PC-9 (cell line): ENCODE results near the gene NIPAL1. TPM values are rescaled to one million over a fixed set of nuclear protein-coding genes. Genes with fewer than 3 reads are reported as not detected.

ENCODE experiments used
- BruUV-seq: library from RNA; stranded (reverse); fragments of 400-500 nt; replicated peaks from 2 replicates; lab custom pipeline; 2021; lab: Mats Ljungman, UMichigan
- CTCF ChIA-PET: fragments of 300-600 bp; sonication (Branson Sonifier 250); formaldehyde crosslinking; loops from one replicate; lab custom pipeline; 2022; ENCODE audit warnings: antibody characterized with exemption; lab: Charles Lee
- POLR2A ChIA-PET: fragments of 300-600 bp; sonication (Branson Sonifier 250); formaldehyde crosslinking; loops from one replicate; lab custom pipeline; 2022; ENCODE audit warnings: antibody characterized with exemption; ENCODE audit not compliant: unreplicated experiment; lab: Charles Lee
- DNase-seq, 2 experiments: peaks; one replicate each; pipeline versions ENCODE4 v3.0.0 to v3.0.0-alpha.2; 2015 to 2022; ENCODE audit warnings: mixed read lengths in 1 of 2
- H2AFZ ChIP-seq: fragments of 200-600 bp; sonication (generic); 2 replicates; pipeline ENCODE4 v1.8.1; 2017; ENCODE audit warnings: antibody characterized with exemption
- H3F3A ChIP-seq: fragments of 200-600 bp; sonication (generic); 2 replicates; pipeline ENCODE4 v1.8.1; 2017; ENCODE audit warnings: antibody characterized with exemption, mild to moderate bottlenecking, low read depth; ENCODE audit not compliant: insufficient read depth
- H3K27ac ChIP-seq: fragments of 200-600 bp; sonication (generic); 2 replicates; pipeline ENCODE4 v1.6.1; 2016; ENCODE audit warnings: mixed run types
- H3K27me3 ChIP-seq: fragments of 200-600 bp; sonication (generic); 2 replicates; pipeline ENCODE4 v1.6.1; 2016; ENCODE audit warnings: low read depth, mixed run types; ENCODE audit not compliant: insufficient read depth
- H3K36me3 ChIP-seq: fragments of 200-600 bp; sonication (generic); 2 replicates; pipeline ENCODE4 v1.6.1; 2016; ENCODE audit warnings: low read depth, mixed run types
- H3K4me1 ChIP-seq: fragments of 200-600 bp; sonication (generic); replicated peaks from 2 replicates; pipeline ENCODE4 v1.6.1; 2016; ENCODE audit warnings: mixed run types; ENCODE audit not compliant: insufficient read depth
- H3K4me2 ChIP-seq: fragments of 200-600 bp; sonication (generic); 2 replicates; pipeline ENCODE4 v1.6.1; 2017; ENCODE audit warnings: mixed run types
- H3K4me3 ChIP-seq: fragments of 200-600 bp; sonication (generic); 2 replicates; pipeline ENCODE4 v1.6.1; 2016; ENCODE audit warnings: mixed run types
- H3K79me2 ChIP-seq: fragments of 200-600 bp; sonication (generic); 2 replicates; pipeline ENCODE4 v1.6.1; 2017; ENCODE audit warnings: low read depth, mixed run types
- H3K9me2 ChIP-seq: fragments of 200-600 bp; sonication (generic); 2 replicates; pipeline ENCODE4 v1.8.1; 2017; ENCODE audit warnings: mild to moderate bottlenecking; ENCODE audit not compliant: insufficient read depth
- H3K9me3 ChIP-seq: fragments of 200-600 bp; sonication (generic); 2 replicates; pipeline ENCODE4 v1.8.1; 2016; ENCODE audit warnings: low read depth; ENCODE audit not compliant: insufficient read depth
- H4K20me1 ChIP-seq: fragments of 200-600 bp; sonication (generic); 2 replicates; pipeline ENCODE4 v1.8.1; 2017; ENCODE audit not compliant: insufficient read depth
- EZH2 ChIP-seq: fragments of 200-600 bp; sonication (generic); IDR thresholded peaks from 2 replicates; pipeline ENCODE4 v1.8.0; 2017; ENCODE audit warnings: antibody characterized with exemption, low read depth
- intact Hi-C: fragments of 100-400 bp; cut with micrococcal nuclease; formaldehyde crosslinking; loops from one replicate; pipeline ENCODE4 v1.10.0; 2022; ENCODE audit not compliant: unreplicated experiment
- total RNA-seq: library from RNA; stranded (reverse); gene quantifications from 2 replicates; pipeline ENCODE4 v1.2.3, GENCODE V29; 2021
- TF ChIP-seq, protein P1 (sequence below): fragments of 200-600 bp; sonication (generic); conservative IDR thresholded peaks from 2 replicates; pipeline ENCODE4 v1.6.1; 2017; ENCODE audit warnings: mixed run types, antibody characterized with exemption, mild to moderate bottlenecking, moderate library complexity

Gene NIPAL1
- total RNA-seq, 1 experiment from 2014 or later = 8.2 TPM

DNA sequence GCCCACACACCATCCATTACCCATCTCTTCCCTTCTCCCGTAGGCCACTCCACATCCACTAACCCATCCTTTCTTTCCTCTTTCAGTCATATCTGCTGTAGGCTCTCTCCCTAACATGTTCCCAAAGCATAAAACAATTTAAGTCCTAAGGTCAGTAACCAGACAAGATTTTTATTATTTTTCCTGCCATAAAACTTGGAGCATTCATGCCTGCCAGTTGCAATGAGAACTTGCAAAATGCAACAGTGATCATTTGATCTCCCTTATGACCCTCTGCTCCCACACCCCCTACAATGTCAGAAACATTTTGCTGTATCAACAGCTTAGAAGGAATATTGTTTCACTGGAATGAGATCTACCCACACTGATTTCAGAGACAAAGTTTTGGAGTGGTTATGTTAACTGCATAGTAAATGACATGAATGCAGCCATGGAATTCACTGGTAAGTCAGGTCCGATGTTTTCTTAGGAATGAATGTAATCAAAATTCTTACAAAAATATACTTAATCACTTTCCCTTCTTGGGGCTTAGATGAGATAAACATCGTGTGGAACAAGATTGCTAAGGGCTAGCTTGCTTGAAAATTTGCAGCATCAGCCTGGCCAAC is 5.7 kb downstream of the NIPAL1 start:
- no peak for DNase-seq
- intact Hi-C loops = no loop called here
- Histone ChIP-seq H3K9me3 (no peaks in the 10 kb centered on the region), H3K9me2 (no peaks in the 10 kb centered on the region), H3K4me1 (peaks cover 10% of the 10 kb centered on the region; the same call in 1 of the 2 replicates), H3K36me3 (peaks cover 34% of the 10 kb centered on the region), H3K27ac (no peak overlapping the region), H2AFZ (no peak overlapping the region), H3K4me2 (no peak overlapping the region), H3K27me3 (no peaks in the 10 kb centered on the region), H4K20me1 (no peaks in the 10 kb centered on the region), H3K4me3 (no peak overlapping the region), H3F3A (peaks cover 2% of the 10 kb centered on the region), H3K79me2 (peaks cover 32% of the 10 kb centered on the region)
- ChIA-PET CTCF (no interaction called here), POLR2A (interaction anchor here (0.6 kb wide), 1 partner anchor 27 kb away, joined by 9 read pairs; no protein-coding TSS in a partner anchor)
- BruUV-seq = no TSS peak
- no peak for TF ChIP-seq EZH2
- TF ChIP-seq, protein P1, sequence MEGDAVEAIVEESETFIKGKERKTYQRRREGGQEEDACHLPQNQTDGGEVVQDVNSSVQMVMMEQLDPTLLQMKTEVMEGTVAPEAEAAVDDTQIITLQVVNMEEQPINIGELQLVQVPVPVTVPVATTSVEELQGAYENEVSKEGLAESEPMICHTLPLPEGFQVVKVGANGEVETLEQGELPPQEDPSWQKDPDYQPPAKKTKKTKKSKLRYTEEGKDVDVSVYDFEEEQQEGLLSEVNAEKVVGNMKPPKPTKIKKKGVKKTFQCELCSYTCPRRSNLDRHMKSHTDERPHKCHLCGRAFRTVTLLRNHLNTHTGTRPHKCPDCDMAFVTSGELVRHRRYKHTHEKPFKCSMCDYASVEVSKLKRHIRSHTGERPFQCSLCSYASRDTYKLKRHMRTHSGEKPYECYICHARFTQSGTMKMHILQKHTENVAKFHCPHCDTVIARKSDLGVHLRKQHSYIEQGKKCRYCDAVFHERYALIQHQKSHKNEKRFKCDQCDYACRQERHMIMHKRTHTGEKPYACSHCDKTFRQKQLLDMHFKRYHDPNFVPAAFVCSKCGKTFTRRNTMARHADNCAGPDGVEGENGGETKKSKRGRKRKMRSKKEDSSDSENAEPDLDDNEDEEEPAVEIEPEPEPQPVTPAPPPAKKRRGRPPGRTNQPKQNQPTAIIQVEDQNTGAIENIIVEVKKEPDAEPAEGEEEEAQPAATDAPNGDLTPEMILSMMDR = no peak

DNA sequence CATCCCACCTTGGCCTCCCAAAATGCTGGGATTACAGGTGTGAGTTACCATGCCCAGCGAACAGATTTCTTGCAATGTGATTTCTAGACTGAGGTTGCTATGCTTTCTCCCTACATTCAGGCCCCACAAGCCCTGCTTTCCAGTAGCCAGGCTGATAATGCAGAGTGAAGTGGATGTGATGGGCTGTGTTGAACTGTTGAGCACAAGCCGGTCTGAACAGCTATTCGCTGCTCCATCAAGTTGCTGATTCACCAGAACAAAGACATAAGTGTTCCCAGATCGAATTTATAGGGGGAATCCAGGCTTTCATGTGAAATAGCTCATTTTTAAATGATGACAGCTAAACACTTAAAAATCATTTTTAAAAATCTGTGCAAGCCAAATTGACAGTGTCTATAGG is 8.0 kb downstream of the NIPAL1 start:
- Histone ChIP-seq H3K27me3 (no peaks in the 10 kb centered on the region), H3F3A (no peaks in the 10 kb centered on the region; the same call in 1 of the 2 replicates), H3K9me3 (no peaks in the 10 kb centered on the region), H2AFZ (no peak overlapping the region), H3K9me2 (no peaks in the 10 kb centered on the region), H3K4me2 (no peak overlapping the region), H3K4me3 (no peak overlapping the region), H4K20me1 (no peaks in the 10 kb centered on the region), H3K4me1 (no peaks in the 10 kb centered on the region), H3K27ac (no peak overlapping the region), H3K79me2 (peaks cover 11% of the 10 kb centered on the region), H3K36me3 (peaks cover 51% of the 10 kb centered on the region)
- no TSS peak for BruUV-seq
- CTCF ChIA-PET = no interaction called here
- intact Hi-C loops = no loop called here
- DNase-seq = no peak
- TF ChIP-seq, protein P1 = no peak
- TF ChIP-seq EZH2 = no peak
- POLR2A ChIA-PET = no interaction called here

DNA sequence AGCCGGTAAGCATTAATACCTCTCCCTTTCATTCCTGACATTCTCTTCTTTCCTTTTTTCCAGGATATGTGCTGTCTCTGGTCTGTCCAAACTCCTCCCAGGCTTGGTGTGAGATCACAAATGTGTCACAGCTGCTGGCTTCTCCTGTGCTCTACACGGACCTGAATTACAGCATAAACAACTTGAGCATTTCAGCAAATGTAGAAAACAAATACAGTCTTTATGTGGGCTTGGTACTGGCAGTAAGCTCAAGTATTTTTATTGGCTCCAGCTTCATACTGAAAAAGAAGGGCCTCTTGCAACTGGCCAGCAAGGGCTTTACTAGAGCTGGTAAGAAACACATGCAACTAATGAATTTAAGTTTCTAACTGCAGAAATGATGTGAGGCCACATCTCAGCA is 8.4 kb downstream of the NIPAL1 start:
- POLR2A ChIA-PET = no interaction called here
- intact Hi-C loops = no loop called here
- no TSS peak for BruUV-seq

More for the DNA sequence above, 8.4 kb downstream of the NIPAL1 start:
- Histone ChIP-seq H3K36me3 (peaks cover 51% of the 10 kb centered on the region), H3K9me3 (no peaks in the 10 kb centered on the region), H3K4me3 (no peak overlapping the region), H3K27me3 (no peaks in the 10 kb centered on the region), H3K79me2 (peaks cover 7% of the 10 kb centered on the region), H3K4me1 (no peaks in the 10 kb centered on the region), H2AFZ (no peak overlapping the region), H4K20me1 (no peaks in the 10 kb centered on the region), H3K9me2 (no peaks in the 10 kb centered on the region), H3K27ac (no peak overlapping the region), H3K4me2 (no peak overlapping the region), H3F3A (no peaks in the 10 kb centered on the region; the same call in 1 of the 2 replicates)
- no peak for DNase-seq
- TF ChIP-seq, protein P1 = no peak
- TF ChIP-seq EZH2 = no peak
- CTCF ChIA-PET = no interaction called here
